Activated T-cell treated with anti-CD3 and anti-CD28 coated beads, Interleukin-2, amount 50 U/mL, for 4 hours (primary cell): ENCODE measurements around the gene MAML2. TPM values are rescaled to one million over a fixed set of nuclear protein-coding genes. Genes with fewer than 3 reads are reported as not detected.

Experiments
- ATAC-seq, 2 donors: fragments of 200-7000 bp; cut with Tn5 transposase; one replicate each; pipeline ENCODE4 v1.10.0; 2021
- DNase-seq: peaks from one replicate; pipeline ENCODE4 v3.0.0-alpha.2; 2020
- H3K27me3 Mint-ChIP-seq: one replicate; pipeline ENCODE4 v1.8.0; 2021; ENCODE audit warnings: low read depth, mixed read lengths
- H3K36me3 Mint-ChIP-seq: one replicate; pipeline ENCODE4 v1.8.0; 2022; ENCODE audit warnings: mixed read lengths; ENCODE audit not compliant: insufficient read depth
- H3K4me1 Mint-ChIP-seq: one replicate; pipeline ENCODE4 v1.8.0; 2021; ENCODE audit warnings: low read depth, mixed read lengths
- H3K4me3 Mint-ChIP-seq: one replicate; pipeline ENCODE4 v1.8.0; 2021; ENCODE audit warnings: mild to moderate bottlenecking, moderate library complexity, mixed read lengths
- H3K9me3 Mint-ChIP-seq: one replicate; pipeline ENCODE4 v1.8.0; 2021; ENCODE audit warnings: mixed read lengths
- total RNA-seq, 3 donors: library from RNA; stranded (reverse); gene quantifications; one replicate each; pipeline ENCODE4 v1.2.1, GENCODE V29; 2021

Gene MAML2
- total RNA-seq, 3 donors from 2014 or later = 27.3 to 29.8 (median 29.2) TPM

- H3K9me3 Mint-ChIP-seq = no peaks in the 10 kb centered on the region
- H3K36me3 Mint-ChIP-seq = peaks cover 47% of the 10 kb centered on the region
- H3K4me1 Mint-ChIP-seq = peaks cover 74% of the 10 kb centered on the region
- no peak overlapping the region for H3K4me3 Mint-ChIP-seq
- DNase-seq = no peak
- ATAC-seq = no peak
- H3K27me3 Mint-ChIP-seq = no peaks in the 10 kb centered on the region
Measured at GRCh38 chr11:96228473-96228891, 114.5 kb downstream of the MAML2 start.

GRCh38 chr11:96227244-96227643 lies 115.8 kb downstream of the MAML2 start:
- ATAC-seq = no peak
- peaks cover 81% of the 10 kb centered on the region for H3K4me1 Mint-ChIP-seq
- H3K9me3 Mint-ChIP-seq = no peaks in the 10 kb centered on the region
- no peaks in the 10 kb centered on the region for H3K27me3 Mint-ChIP-seq
- H3K36me3 Mint-ChIP-seq = peaks cover 51% of the 10 kb centered on the region
- no peak for DNase-seq
- H3K4me3 Mint-ChIP-seq = no peak overlapping the region

GRCh38 chr11:96223083-96223482 lies 119.9 kb downstream of the MAML2 start:
- no peak for ATAC-seq
- peaks cover 37% of the 10 kb centered on the region for H3K36me3 Mint-ChIP-seq
- H3K27me3 Mint-ChIP-seq = no peaks in the 10 kb centered on the region
- no peak overlapping the region for H3K4me3 Mint-ChIP-seq
- H3K9me3 Mint-ChIP-seq = no peaks in the 10 kb centered on the region
- DNase-seq = no peak
- H3K4me1 Mint-ChIP-seq = peaks cover 80% of the 10 kb centered on the region

GRCh38 chr11:96222102-96222501 lies 120.9 kb downstream of the MAML2 start:
- DNase-seq = no peak
- H3K9me3 Mint-ChIP-seq = no peaks in the 10 kb centered on the region
- H3K4me3 Mint-ChIP-seq = peak overlapping the region; percentile 27
- peaks cover 34% of the 10 kb centered on the region for H3K36me3 Mint-ChIP-seq
- no peak for ATAC-seq
- H3K27me3 Mint-ChIP-seq = no peaks in the 10 kb centered on the region
- H3K4me1 Mint-ChIP-seq = peaks cover 81% of the 10 kb centered on the region

- Mint-ChIP-seq H3K4me3 (peak overlapping the region; percentile 27), H3K4me1 (peaks cover 82% of the 10 kb centered on the region), H3K9me3 (no peaks in the 10 kb centered on the region), H3K36me3 (peaks cover 30% of the 10 kb centered on the region), H3K27me3 (no peaks in the 10 kb centered on the region)
- no peak for DNase-seq
- ATAC-seq = peak in 1 of 2 donors; percentile 22
Measured at GRCh38 chr11:96221244-96222070, 121.5 kb downstream of the MAML2 start.

GRCh38 chr11:96219981-96220623 lies 122.9 kb downstream of the MAML2 start:
- H3K36me3 Mint-ChIP-seq = peaks cover 25% of the 10 kb centered on the region
- no peaks in the 10 kb centered on the region for H3K9me3 Mint-ChIP-seq
- DNase-seq = no peak
- H3K4me1 Mint-ChIP-seq = peaks cover 89% of the 10 kb centered on the region
- no peaks in the 10 kb centered on the region for H3K27me3 Mint-ChIP-seq
- no peak for ATAC-seq
- H3K4me3 Mint-ChIP-seq = no peak overlapping the region

- H3K9me3 Mint-ChIP-seq = no peaks in the 10 kb centered on the region
- no peak for DNase-seq
- no peak overlapping the region for H3K4me3 Mint-ChIP-seq
- H3K4me1 Mint-ChIP-seq = peaks cover 86% of the 10 kb centered on the region
- H3K27me3 Mint-ChIP-seq = no peaks in the 10 kb centered on the region
- ATAC-seq = no peak
- H3K36me3 Mint-ChIP-seq = peaks cover 16% of the 10 kb centered on the region
Measured at GRCh38 chr11:96218901-96219300, 124.1 kb downstream of the MAML2 start.

GRCh38 chr11:96218006-96218405 lies 125.0 kb downstream of the MAML2 start:
- DNase-seq = no peak
- no peaks in the 10 kb centered on the region for H3K9me3 Mint-ChIP-seq
- H3K36me3 Mint-ChIP-seq = peaks cover 10% of the 10 kb centered on the region
- no peak overlapping the region for H3K4me3 Mint-ChIP-seq
- H3K27me3 Mint-ChIP-seq = no peaks in the 10 kb centered on the region
- no peak for ATAC-seq
- peaks cover 85% of the 10 kb centered on the region for H3K4me1 Mint-ChIP-seq

- Mint-ChIP-seq H3K4me1 (peaks cover 90% of the 10 kb centered on the region), H3K36me3 (peaks cover 8% of the 10 kb centered on the region), H3K27me3 (no peaks in the 10 kb centered on the region), H3K9me3 (no peaks in the 10 kb centered on the region), H3K4me3 (no peak overlapping the region)
- DNase-seq (no peak), ATAC-seq (no peak)
Measured at GRCh38 chr11:96217206-96217605, 125.8 kb downstream of the MAML2 start.

GRCh38 chr11:96215826-96216225 lies 127.2 kb downstream of the MAML2 start:
- Mint-ChIP-seq H3K36me3 (peaks cover 7% of the 10 kb centered on the region), H3K4me3 (peak overlapping the region; percentile 42), H3K4me1 (peaks cover 87% of the 10 kb centered on the region), H3K27me3 (no peaks in the 10 kb centered on the region), H3K9me3 (peaks cover 3% of the 10 kb centered on the region)
- ATAC-seq (no peak), DNase-seq (no peak)

GRCh38 chr11:96215110-96215782 lies 127.7 kb downstream of the MAML2 start:
- Mint-ChIP-seq H3K4me1 (peaks cover 85% of the 10 kb centered on the region), H3K36me3 (peaks cover 7% of the 10 kb centered on the region), H3K27me3 (no peaks in the 10 kb centered on the region), H3K4me3 (peak overlapping the region; percentile 42), H3K9me3 (peaks cover 3% of the 10 kb centered on the region)
- DNase-seq (no peak), ATAC-seq (peak; percentile 26 to 49)

- Mint-ChIP-seq H3K4me3 (no peak overlapping the region), H3K27me3 (no peaks in the 10 kb centered on the region), H3K36me3 (peaks cover 7% of the 10 kb centered on the region), H3K9me3 (peaks cover 3% of the 10 kb centered on the region), H3K4me1 (peaks cover 82% of the 10 kb centered on the region)
- DNase-seq (no peak), ATAC-seq (no peak)
Measured at GRCh38 chr11:96214777-96215109, 128.3 kb downstream of the MAML2 start.

GRCh38 chr11:96213500-96213899 lies 129.5 kb downstream of the MAML2 start:
- peaks cover 84% of the 10 kb centered on the region for H3K4me1 Mint-ChIP-seq
- no peak overlapping the region for H3K4me3 Mint-ChIP-seq
- peaks cover 3% of the 10 kb centered on the region for H3K9me3 Mint-ChIP-seq
- H3K27me3 Mint-ChIP-seq = no peaks in the 10 kb centered on the region
- no peak for DNase-seq
- peaks cover 7% of the 10 kb centered on the region for H3K36me3 Mint-ChIP-seq
- no peak for ATAC-seq

GRCh38 chr11:96211436-96211835 lies 131.6 kb downstream of the MAML2 start:
- H3K36me3 Mint-ChIP-seq = peaks cover 11% of the 10 kb centered on the region
- H3K9me3 Mint-ChIP-seq = peaks cover 3% of the 10 kb centered on the region
- peaks cover 86% of the 10 kb centered on the region for H3K4me1 Mint-ChIP-seq
- H3K27me3 Mint-ChIP-seq = no peaks in the 10 kb centered on the region
- DNase-seq (peak; percentile 21), ATAC-seq (peak; percentile 47 to 69)
- H3K4me3 Mint-ChIP-seq = peak overlapping the region; percentile 65
